NCI-H82 (cell line): ENCODE measurements around the gene MARK3.

Source experiments
- DNase-seq: peaks from one replicate; lab custom pipeline; 2025; lab: John Stamatoyannopoulos, UW

MARK3 gene

DNA sequence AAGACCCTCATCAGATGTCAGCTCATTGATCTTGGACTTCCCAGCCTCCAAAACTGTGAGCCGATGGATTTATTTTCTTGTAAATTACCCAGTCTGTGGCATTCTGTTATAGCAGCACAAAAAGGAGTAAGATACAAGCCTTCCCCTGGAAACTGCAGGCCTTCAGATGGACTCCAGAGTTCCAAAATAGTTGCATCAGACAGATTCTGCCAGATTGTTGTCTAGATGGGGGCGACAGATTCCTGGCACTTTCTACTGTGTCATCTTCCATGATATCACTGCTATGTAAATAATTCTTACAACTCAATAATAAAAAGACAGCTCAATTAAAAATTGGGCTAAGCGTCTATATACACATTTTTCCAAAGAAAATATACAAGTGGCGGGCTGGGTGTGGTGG lies 17.2 kb upstream of the MARK3 start:
- no peak for DNase-seq

DNA sequence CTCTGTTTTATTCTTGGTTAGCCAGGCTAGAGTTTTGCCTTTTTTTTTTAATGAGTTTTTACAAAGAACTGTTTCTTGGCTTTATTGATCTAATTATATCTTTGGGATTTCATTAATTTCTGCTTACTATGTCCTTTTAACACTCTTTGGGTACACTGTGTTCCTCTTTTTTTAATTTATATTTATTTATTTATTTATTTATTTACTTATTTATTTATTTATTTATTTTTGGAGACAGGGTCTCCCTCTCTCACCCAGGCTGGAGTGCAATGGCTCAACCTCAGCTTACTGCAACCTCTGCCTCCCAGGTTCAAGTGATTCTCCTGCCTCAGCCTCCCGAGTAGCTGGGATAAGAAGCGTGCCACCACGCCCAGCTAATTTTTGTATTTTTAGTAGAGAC lies 15.1 kb upstream of the MARK3 start:
- no peak for DNase-seq

DNA sequence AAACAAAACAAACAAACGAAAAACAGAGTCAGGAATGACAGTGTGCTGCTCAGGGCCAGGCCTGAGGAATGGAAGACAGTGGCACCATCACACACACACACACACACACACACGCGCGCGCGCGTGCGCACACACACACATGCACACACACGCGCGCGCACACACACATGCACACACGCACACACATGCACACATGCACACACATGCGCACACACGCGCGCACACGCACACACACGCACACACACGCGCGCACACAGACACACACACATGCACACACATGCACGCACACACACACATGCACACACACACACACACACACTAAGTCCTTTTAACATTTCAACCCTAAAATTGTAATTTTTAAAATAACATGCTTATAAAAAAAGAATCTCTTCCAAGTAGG lies 13.2 kb upstream of the MARK3 start:
- no peak for DNase-seq

DNA sequence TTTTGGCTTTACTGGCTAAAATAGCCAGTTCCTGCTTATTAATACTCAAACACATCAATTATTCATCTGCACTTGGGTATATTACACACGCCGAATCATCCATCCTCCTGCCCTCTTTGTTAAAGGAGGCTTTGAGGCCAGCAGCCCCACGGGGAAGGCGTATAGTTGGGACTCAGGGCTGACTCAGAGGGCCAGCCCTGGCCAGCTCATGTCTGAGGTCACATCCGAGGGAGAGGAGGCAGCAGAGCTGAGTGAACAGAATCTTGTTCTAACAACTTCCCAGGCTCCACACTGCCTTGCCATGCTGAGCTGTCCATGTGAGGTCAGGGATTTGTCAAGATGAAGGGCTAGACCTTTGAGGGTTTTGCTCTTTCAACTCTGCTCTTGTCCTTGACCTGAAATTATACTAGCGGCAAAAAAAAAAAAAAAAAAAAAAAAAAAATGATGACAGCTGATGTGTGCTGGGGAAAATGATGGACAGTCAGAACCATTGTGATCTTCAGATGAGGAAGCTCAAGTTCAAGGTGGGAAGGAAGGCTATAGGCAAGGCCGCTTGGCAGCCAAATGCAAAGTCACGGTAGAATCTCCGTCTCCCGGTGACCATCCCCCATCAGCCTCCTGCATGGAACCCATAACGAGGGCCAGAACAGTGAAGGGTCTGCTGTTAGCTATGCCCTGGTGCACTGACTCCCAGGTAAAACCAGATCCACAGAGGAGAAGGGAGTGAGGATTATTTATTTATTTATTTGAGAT lies 12.5 kb upstream of the MARK3 start:
- no peak for DNase-seq

DNA sequence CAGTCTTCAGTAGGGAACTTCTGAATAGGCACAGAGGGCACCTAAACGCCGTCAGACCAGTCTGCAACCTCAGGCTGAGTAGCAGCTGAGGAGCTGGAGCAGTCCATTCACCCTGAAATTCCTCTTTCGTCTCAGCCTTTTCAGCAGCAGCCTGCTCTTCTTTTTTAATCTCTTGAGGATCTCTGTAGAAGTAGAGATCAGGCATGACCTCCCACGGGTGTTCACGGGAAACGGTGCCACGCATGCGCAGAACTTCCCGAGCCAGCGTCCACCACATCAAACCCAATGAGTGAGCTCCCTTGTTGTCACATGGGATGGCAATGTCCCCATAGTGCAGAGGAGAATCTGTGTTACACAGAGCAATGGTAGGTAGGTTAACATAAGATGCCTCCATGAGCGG lies 11.1 kb upstream of the MARK3 start:
- no peak for DNase-seq

DNA sequence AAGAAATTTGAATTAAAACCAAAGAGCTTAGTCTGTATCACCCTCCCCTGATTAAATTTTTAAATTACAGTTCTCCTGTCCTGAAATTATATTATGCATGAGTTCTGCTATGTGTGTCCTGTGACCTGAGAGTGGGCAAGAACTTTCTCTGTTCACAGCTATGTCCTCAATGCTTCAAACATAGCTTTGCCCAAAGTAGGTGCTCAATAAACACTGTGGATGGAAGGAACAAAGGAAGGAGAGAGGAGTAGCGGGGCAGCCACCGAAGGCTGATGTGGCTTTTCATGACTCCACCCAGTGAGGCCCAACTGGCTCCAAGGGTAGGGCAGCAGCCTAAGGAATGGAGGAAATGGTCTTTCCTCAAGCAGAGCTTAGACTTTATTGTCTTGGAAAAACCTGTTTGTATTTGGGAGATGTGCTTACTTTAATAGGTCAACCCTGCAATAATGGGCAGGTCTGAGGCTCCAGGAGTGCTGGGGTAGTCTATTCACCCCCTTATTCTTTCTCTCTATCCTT lies 7.6 kb upstream of the MARK3 start:
- DNase-seq = no peak

DNA sequence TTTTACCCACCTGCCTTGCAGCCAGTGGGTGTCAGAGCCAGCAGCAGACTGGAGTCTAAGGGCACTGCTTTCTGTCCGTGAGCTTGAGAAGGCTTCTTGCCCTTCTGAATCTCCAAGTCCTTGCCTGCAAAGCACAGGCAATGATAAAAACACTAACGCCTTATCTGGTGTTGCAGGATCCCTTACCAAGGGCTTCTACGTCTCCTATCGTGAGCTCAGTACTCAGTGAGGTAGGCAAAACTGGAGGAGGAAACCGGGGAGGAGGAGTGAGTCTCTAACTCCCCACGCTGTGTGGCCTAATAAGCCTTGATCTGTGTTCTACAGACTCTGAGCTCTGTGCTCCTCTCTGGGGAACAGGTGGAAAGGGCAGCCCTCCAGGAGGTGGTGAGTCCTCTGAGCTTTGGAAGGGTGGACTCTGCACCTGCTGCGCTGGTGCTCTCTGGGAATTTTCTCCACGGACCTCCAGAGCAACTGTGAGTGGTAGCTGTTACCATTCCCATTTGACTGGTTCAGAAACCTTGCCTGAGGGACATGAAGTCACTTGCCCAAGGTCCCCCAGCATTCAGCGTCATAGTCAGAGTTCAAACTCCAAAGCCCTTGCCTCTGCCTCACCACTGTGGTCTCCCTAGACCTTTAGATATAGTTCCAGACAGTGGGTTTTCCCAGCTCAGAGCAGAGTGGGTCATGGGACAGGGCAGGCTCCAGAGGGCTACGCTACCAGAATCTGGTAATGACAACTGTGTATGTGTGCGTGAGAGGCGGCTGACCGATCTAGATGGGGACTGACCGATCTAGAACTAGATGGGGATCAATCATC lies 7.0 kb upstream of the MARK3 start:
- DNase-seq = no peak

DNA sequence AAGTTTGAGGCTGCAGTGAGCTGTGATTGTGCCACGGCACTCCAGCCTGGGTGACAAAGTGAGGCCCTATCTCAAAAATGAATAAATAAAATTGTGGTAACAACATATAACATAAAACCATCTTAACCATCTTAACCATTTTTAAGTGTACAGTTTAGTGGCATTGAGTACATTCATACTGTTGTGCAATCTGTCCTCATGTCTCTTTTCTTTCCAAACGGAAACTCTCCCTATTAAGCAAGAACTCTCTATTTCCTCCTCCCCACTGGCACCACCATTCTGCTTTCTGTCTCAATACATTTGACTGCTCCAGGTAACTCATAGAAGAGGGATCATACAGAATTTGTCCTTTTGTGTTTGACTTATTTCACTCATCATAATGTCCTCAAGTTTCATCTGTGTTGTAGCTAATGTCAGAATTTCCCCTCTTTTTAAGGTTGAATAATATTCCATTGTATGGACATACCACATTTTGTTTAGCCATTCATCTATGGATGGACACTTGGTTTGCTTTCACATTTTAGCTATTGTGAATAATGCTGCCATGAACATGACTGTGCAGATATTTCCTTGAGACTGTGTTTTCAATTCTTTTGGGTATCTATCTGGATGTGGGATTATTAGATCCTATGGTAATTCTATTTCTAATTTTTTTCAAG lies 4.4 kb upstream of the MARK3 start:
- no peak for DNase-seq

DNA sequence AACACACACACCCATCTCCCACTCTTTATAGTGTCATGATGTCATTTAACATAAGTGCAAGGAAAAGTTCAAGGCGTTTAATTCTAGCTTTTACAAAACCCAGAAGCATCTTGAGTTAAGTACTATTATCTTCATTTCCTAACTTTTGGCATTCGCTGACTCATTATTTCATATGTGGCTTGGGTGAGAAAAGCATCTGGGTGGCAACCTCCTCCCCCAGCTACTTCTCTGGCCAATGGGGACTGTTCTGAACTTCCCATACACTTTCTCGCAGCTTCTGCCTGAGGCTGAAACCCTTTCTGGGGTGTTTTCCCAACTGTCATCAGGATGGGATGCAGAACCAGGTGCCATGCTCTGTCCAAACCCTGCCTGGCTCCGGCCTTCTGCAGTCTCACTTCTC lies 2.8 kb upstream of the MARK3 start:
- DNase-seq = no peak

DNA sequence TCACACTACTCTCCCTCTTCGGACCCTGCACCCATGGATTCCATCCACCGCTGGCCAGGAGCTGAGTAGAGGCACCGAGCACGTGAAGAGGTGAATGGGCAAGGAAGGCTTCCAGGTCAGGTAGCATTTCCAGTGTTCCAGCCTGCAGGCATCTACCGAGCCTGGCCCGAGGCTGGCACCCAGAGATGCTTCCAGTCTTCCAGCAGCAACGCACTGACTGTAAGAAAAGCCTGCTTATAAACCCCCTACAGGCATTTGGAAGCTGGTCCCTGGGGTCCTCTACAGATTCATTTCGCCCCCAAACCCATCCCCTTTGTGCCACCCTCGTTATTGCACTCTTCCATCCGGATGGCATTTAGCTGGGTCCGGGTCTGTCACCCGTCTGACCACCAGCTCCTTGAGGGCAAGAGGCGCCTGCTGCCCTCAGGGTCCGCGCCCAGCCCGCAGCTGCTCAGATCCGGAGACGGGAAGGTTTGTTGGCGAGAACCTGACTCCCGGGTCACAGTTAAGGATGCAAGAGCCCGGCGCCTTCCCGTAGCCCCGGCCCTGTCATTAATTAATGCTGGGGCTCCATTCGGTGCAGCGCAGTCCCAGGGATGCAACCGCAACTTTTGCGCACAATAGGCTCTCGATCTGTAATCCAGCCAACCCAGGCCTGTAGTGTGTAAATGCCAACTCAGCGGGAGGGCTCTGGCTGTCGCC lies 614 bp upstream of the MARK3 start:
- DNase-seq = no peak

DNA sequence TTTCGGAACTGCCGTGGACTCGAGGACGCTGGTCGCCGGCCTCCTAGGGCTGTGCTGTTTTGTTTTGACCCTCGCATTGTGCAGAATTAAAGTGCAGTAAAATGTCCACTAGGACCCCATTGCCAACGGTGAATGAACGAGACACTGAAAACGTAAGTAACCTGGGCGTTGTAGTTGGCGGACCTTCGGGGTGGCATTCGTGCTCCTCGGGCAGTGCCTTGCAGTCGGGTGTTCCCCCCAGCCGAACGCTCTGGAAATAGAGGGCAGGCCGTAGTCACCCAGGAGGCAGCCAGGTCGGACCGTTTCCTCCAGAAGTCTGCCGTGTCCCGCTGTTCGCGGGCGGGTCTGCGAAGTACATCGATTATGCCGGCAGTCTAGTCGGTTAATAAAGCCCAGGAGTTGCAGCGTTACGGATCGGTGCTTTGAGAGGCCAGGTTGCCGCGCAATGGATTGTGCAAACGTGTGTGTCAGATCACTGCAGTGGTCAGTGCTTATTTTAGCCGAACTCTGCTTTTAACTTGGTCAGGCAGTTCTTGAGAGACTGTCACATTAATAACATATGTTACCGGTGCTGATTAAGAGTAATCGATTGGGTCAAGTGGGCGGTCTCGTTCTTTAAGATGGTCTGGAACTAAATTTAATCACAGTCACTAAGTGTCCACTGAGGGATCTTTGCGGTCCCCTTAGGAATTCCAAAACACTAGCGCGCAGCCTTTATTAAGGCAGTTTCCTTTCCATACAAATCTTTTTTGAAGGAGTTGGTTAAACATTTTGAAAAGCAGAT lies 906 bp downstream of the MARK3 start:
- peak; percentile 32 for DNase-seq

DNA sequence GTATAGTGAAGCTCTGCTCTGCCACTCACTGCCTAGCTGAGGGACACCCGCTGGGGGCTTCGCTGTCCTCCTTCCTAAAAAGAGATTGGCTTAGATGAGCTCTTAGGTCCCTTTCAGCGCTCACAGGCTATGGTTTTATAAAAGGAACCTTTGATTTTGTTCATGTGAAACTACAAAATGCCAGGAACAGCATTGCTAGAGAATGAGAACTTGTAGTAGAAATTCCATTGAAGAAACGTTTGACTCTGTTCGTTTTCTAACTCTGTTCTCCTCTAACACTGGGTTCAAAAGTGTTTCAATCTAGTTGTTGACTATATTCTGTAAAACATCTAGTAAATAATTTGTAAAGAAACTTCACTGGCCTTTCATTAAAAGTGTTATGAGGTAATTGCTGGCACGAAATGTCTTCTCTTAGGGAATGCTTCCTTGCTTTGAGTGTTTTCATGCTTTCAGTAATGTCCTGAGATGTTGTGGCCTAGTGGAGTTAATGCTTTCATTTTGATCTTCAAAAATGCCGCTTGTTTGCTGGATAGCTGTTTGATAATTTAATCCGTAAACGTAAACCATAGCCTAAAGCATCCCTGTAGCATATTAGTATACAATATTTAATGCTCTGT lies 1.6 kb downstream of the MARK3 start:
- peak; percentile 28 for DNase-seq

DNA sequence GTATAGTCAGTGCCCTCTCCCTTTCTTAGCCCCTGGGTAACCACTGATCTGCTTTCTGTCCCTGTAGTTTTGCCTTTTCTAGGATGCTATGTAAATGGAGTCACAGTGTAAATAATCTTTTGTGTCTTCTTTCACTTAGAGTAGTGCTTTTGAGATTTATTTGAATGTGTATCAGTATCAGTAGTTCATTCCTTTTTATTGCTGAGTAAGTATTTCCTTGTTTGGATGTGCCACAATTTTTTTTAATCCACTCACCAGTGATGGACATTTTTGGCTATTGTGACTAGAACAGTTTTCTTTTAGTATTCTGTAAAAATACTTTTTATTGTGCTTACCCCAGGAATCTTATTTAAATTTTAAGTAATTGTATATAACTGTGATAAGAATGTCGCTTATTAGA lies 3.4 kb downstream of the MARK3 start:
- DNase-seq = no peak

DNA sequence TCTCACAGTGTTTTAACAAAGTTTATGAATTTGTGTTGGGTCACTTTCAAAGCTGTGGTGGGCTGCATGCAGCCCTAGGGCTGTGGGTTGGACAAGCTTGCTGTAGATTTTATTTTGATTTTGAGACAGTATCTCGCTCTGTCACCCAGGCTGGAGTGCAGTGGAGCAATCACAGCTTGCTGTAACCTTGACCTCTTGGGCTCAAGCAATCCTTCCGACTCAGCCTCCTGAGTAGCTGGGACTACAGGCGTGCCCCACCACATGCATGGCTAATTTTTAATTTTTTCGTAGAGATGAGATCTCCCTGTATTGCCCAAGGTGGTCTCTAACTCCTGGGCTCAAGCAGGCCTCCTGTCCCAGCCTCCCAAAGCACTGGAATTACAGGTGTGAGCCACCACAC lies 5.4 kb downstream of the MARK3 start:
- DNase-seq = no peak

DNA sequence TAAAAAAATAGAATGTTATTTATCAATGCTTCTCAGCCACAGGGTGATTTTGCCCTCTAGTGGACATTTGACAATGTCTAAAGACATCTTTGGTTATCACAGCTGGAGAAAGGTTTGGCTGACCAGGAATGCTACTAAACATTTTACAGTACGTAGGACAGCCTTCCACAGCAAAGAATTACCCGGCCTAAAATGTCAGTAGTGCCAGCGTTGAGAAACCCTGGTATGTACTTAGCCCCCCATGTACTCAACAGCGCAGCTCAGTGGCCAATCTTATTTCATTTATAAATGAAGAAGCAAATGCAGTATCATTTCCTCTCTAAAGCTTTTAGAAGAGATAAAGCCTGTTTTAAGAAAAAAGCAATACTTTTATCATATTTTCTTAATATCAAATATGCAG lies 5.8 kb downstream of the MARK3 start:
- DNase-seq = peak; percentile 56

DNA sequence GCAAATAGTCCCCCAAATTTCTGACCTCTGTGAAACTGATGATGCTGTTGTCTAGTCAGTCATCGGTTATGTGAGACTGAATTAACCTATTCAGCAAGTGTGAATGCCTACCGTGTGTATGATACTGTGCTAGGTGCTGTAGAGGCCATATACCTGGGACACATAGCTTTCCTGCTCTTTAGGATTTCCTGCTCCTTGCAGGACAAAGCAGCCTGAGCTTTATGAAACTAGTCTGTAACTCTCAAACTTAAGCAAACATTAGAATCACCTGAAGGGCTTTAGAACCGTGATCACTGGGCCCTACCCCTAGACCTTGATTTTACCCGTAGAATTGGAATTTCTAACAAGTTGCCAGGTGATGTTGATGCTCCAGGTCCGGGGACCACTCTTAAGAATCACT lies 6.9 kb downstream of the MARK3 start:
- no peak for DNase-seq

DNA sequence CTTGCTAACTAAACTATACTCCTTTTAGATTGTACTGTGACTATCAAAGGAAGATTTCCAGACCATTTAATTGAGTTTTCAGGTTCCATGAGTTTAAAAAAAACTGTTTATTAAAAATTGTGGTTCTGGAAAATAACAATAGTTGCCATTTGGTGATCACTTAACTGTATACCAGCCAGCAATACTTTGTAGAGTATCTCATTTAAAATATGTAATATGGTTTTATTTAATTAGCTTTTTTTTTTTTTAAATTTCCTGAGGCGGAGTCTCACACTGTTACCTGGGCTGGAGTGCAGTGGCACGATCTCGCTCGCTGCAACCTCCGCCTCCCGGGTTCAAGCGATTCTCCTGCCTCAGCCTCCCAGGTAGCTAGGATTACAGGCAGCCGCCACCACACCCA lies 7.4 kb downstream of the MARK3 start:
- DNase-seq = no peak

DNA sequence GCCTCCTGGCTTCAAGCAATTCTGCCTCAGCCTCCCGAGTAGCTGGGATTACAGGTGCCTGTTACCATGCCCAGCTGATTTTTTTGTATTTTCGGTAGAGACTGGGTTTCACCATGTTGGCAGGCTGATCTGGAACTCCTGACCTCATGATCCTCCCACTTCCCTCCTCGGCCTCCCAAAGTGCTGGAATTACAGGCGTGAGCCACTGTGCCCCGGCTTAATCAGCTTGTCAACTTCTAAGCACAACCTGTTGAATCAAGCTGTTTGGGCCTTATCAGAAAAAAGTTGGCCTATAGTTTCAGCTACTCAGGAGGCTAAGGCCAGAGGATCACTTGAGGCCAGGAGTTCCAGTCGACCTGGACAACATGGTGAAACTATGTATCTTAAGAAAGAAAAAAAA lies 7.9 kb downstream of the MARK3 start:
- peak; percentile 26 for DNase-seq

DNA sequence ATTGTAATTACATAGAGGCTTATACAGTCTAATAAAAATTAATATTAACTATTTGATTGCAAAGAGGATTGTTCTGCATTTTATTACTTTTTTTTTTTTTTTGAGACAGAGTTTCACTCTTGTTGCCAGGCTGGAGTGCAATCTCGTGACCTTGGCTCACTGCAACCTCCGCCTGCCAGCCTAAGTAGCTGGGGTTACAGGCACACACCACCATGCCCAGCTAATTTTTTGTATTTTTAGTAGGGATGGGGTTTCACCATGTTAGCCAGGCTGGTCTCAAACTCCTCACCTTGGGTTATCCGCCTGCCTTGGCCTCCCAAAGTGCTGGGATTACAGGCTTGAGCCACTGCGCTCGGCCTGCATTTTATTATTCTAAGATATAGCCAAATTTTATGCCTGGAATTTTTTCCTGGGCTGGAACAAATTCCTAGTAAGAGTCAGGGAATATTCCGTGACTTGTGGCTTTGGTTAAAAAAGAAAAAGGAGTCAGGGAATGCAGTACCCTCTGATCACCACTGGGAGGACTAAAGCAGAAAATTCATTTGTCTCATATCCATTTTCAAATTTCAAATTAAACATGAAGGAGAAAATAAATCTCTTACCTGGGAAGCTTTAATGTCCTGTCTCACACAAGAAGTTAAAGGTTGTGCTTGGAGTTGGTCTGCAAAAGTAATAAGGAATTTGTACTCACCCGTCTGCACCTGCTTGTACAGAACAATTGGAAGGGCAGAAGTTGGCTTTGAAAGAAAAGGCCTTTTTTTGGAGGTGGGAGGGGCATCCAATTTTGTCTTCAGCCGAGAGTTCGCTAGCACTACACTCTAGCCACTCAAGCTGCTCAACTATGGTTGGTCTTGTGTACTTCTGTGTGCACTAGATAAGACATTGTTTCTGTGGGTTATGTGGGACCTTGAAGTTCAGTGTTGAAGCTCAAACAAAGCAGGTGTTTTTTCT lies 8.7 kb downstream of the MARK3 start:
- peak; percentile 7 for DNase-seq

DNA sequence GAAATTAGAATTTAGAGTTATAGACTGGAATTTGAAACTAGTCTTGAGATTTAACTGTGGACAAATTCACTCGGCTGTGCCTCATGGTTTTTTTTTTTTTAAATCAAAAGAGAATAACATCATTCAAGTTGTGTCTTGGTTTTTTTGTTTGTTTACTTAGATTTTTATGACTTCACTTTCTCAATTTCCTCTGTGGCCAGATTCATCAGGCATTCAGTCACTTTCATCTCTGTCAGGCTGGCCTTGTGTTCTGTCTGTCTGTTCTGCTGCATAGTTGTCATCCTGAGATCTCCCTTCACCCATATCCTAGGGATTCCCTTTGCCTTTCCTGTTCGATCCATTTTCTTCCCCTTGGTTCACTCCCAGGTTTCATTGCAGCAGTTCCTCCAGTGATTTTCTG lies 10.0 kb downstream of the MARK3 start:
- DNase-seq = no peak
